ENCODE measurements around the gene SLC24A4. TPM values are rescaled to one million over a fixed set of nuclear protein-coding genes. Genes with fewer than 3 reads are reported as not detected.
A peak's percentile ranks its signal among the peaks of the same experiment; 100 is the strongest.

Gene SLC24A4
- total RNA-seq, 1 donor from 2014 or later = 3.6 TPM

GRCh38 chr14:92314182-92314581 lies 8.8 kb upstream of the SLC24A4 start:
- DNase-seq (ENCODE audit: low spot score) = no peak

DNA sequence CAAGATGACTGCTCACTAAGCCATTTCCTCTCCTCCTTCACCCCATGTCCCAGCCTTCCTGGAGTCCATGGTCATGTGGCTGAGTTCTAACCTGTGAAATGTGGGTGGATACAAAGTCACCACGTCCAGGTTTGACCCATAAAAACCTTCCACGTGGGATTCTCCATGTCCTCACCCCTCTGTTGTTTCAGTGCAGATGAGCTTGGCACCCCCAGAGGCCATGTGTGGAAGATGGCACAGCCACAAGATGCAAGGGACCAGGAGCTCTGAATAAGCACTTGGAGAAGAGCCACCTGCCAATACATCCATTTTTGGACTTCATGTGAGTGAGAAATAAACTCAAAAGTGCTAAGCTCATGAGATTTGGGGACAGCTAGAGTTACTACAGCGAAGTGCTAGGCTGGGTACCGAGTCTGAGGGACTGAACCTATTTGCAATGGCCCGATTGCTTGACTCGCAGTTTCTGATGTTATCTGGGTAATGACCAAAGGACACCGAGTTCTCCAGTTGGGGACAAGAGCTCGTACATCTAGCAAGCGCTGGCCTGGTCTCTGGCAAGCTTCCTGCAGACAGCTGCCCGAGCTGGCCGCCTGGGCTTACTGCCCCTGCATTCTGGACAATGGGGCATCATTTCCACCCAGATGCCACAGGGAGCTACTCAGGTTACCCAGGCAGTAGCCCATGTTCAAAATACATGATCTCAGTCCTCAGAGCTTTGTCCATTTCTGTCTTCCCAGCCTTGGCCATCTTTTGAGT lies 7.7 kb upstream of the SLC24A4 start:
- ATAC-seq = no peak
- intact Hi-C loops (cut with DNase I) = no loop called here

More at GRCh38 chr14:92314182-92314581, 8.8 kb upstream of the SLC24A4 start:
- peak; percentile 89 for ATAC-seq
- intact Hi-C loops (cut with DNase I) = no loop called here

DNA sequence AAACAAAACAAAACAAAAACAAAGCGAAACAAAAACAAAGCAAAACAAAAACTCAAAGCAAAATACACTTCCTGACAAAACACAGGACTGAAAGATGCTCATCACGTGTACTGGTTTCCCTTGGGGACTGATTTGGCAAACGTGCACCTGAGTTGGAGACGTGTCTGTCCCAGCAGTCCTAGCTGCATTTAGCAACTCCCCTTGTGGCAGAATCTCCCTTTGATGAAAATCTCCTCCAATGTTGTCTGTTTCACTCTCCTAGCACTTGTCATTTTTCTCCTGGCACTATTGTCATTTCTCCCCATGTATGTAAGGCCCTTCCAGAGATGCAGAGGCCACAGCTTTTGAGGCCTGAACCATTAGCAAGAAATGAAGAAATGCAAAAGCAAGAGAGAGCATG lies 6.8 kb upstream of the SLC24A4 start:
- DNase-seq (ENCODE audit: low spot score) (no peak), ATAC-seq (no peak)
- intact Hi-C loops (cut with DNase I) = no loop called here

More for the DNA sequence above, 7.7 kb upstream of the SLC24A4 start:
- no peak for DNase-seq (ENCODE audit: low spot score)

- DNase-seq (ENCODE audit: low spot score) (no peak), ATAC-seq (no peak)
- intact Hi-C loops (cut with DNase I) = no loop called here
Measured at GRCh38 chr14:92316937-92317336, 6.0 kb upstream of the SLC24A4 start.

DNA sequence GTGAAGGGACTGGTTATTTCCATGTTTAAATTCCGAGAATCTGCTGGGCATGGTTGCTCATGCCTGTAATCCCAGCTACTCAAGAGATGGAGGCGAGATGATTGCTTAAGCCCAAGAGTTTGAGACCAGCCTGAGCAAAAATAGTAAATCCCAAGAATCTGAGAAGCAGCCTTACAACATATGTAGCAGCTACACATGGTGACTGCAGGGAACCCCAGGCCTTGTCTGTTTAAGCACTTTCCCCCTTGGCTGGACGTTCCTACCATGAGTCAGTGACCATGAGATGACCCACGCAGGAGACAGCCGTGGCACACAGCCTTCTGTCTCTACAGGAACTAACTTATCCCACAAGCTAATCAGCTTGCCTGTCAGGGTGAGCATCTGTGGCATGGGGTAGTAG lies 5.5 kb upstream of the SLC24A4 start:
- no peak for DNase-seq (ENCODE audit: low spot score)
- no peak for ATAC-seq
- intact Hi-C loops (cut with DNase I) = no loop called here

- DNase-seq (ENCODE audit: low spot score) = no peak
- intact Hi-C loops (cut with DNase I) = no loop called here
- ATAC-seq = no peak
Measured at GRCh38 chr14:92321701-92322100, 1.3 kb upstream of the SLC24A4 start.

- DNase-seq (ENCODE audit: low spot score) (no peak), ATAC-seq (no peak)
- intact Hi-C loops (cut with DNase I) = no loop called here
Measured at GRCh38 chr14:92322516-92322915, 449 bp upstream of the SLC24A4 start.

- no peak for ATAC-seq
- intact Hi-C loops (cut with DNase I) = no loop called here
- DNase-seq (ENCODE audit: low spot score) = no peak
Measured at GRCh38 chr14:92323916-92324818, 1.2 kb downstream of the SLC24A4 start.

DNA sequence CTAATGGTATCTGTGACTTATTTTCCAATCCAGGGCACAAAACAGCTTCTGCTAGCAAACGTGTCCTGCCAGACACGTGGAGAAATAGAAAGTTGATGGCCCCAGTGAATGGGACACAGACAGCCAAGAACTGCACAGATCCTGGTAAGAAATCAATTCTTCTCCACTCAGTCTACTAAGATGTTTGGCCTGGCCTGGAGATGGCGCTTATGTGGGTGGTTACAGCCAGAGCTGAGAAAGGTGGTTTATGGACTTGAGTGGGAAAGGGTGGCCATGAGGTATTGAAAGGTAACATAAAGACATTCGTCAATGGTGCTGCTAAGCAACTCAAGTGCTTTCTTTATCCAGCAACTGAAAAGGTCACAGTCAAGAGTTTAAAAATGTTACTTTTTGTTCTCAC lies 2.9 kb downstream of the SLC24A4 start:
- intact Hi-C loops (cut with DNase I) = no loop called here
- ATAC-seq (no peak), DNase-seq (ENCODE audit: low spot score) (no peak)

DNA sequence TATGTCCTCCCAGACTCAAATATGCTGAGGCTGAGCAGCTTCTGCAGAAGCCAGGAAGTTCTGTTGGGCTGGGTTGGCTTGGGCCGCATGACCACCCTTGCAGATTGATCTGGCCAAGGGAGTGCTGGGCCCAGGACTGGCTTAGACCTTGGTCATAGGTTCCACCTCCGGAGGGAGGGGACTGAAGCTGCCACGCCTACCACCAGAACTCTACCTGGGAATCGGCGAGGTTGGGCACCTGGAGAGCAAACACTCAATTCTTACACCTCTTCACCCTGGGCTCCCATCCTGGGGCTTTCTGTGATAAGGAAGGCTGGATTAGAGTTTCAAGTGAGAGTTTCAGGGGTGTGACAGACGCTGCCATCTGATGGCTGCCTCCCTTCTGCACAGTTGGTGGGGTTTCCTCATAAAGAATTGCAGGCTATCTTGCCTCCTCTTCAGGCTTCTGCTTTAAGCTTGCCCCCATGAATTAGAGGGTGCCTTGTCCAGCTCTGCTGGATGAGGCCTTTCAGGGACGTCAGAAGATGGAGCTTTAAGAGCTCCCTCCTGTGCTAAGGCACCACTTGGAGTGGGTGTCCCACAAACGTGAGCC lies 5.8 kb downstream of the SLC24A4 start:
- intact Hi-C loops (cut with DNase I) = no loop called here
- DNase-seq (ENCODE audit: low spot score) (no peak), ATAC-seq (no peak)

GRCh38 chr14:92334050-92334449 lies 11.1 kb downstream of the SLC24A4 start:
- ATAC-seq = no peak
- DNase-seq (ENCODE audit: low spot score) = no peak
- intact Hi-C loops (cut with DNase I) = no loop called here

- DNase-seq (ENCODE audit: low spot score) = no peak
- intact Hi-C loops (cut with DNase I) = no loop called here
- no peak for ATAC-seq
Measured at GRCh38 chr14:92336363-92336762, 13.4 kb downstream of the SLC24A4 start.

DNA sequence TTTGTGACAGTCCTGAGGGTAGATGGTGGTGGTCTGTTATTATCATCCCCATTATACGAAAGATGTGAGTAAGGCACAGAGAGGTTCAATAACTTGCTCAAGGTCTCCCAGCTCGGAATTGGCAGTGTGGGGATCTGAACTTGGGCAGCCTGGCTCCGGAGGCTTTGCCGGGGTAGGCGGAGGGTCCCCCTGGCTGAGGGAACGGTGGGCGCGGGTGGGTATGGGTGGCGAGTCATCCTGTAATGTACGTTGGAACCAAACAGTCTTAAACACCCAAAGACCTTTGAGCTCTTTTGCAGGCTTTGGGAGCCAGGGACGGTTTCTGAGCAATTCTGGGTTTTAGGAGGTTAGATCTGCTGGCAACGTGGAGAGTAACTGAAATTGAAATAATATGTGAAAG lies 16.5 kb downstream of the SLC24A4 start:
- ATAC-seq = no peak
- DNase-seq (ENCODE audit: low spot score) = no peak
- intact Hi-C loops (cut with DNase I) = no loop called here

- DNase-seq (ENCODE audit: low spot score) = no peak
- ATAC-seq = no peak
Measured at GRCh38 chr14:92340071-92340470, 17.1 kb downstream of the SLC24A4 start.

GRCh38 chr14:92340931-92341330 lies 18.0 kb downstream of the SLC24A4 start:
- ATAC-seq (no peak), DNase-seq (ENCODE audit: low spot score) (no peak)
- intact Hi-C loops (cut with DNase I) = no loop called here

More at GRCh38 chr14:92340071-92340470, 17.1 kb downstream of the SLC24A4 start:
- intact Hi-C loops (cut with DNase I) = no loop called here

DNA sequence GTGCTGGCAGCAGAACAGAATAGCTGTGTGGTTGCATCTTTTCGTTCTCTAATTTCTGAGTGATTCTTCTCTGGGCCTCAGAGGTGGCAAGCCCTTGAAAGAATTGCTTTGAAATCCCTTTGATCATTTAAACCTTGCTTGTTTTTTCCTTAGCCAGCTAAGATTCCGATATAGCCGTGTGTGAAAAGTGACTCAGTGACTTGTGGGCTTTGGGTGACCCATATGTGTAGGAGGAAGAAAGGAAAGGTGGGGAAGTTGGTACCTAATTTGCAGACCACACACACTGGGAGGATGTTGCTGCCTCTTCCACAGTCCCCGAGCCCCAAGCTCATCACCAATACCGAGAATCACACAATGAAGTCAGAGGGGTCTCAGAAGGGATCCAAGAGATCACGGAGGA lies 18.8 kb downstream of the SLC24A4 start:
- DNase-seq (ENCODE audit: low spot score) (no peak), ATAC-seq (no peak)
- intact Hi-C loops (cut with DNase I) = no loop called here

- no peak for ATAC-seq
- intact Hi-C loops (cut with DNase I) = no loop called here
- DNase-seq (ENCODE audit: low spot score) = no peak
Measured at GRCh38 chr14:92348154-92348553, 25.2 kb downstream of the SLC24A4 start.

DNA sequence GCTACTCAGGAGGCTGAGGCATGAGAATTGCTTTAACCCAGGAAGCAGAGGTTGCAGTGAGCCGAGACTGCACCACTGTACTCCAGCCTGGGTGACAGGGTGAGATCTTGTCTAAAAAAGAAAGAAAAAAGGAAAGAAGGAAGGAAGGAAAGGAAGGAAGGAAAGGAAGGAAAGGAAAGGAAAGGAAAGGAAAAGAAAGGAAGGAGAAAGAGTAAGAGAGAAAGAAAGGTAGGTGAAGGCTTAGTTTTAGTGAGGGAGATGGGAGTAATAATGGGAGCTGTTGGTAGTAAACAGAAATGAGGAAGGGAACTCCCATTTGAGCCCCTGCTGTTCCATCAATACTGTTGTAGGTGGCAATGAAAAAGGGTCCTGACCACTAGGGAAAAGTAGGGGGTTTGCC lies 28.8 kb downstream of the SLC24A4 start:
- DNase-seq (ENCODE audit: low spot score) = no peak
- intact Hi-C loops (cut with DNase I) = no loop called here
- no peak for ATAC-seq

GRCh38 chr14:92352158-92352985 lies 29.4 kb downstream of the SLC24A4 start:
- intact Hi-C loops (cut with DNase I) = no loop called here
- ATAC-seq = no peak

More at GRCh38 chr14:92352158-92352985, 29.4 kb downstream of the SLC24A4 start:
- no peak for DNase-seq (ENCODE audit: low spot score)

Measured in sciatic nerve (tissue), 2 donors.